ENCODE measurements around the gene SLC30A2. TPM values are rescaled to one million over a fixed set of nuclear protein-coding genes. Genes with fewer than 3 reads are reported as not detected.
A peak's percentile ranks its signal among the peaks of the same experiment; 100 is the strongest.

SLC30A2 gene
- total RNA-seq, 2 donors from 2014 or later, result 44.5 to 64.6 TPM

- peak in 1 of 3 donors; percentile 43 for TF ChIP-seq POLR2A (IDR thresholded peaks at IDR 0.05)
- TF ChIP-seq CTCF (IDR thresholded peaks at IDR 0.05), result no peak
- Histone ChIP-seq H3K4me3 (no peak overlapping the region), H3K4me1 (peaks cover 90% of the 10 kb centered on the region), H3K9me3 (no peaks in the 10 kb centered on the region), H3K27me3 (no peaks in the 10 kb centered on the region), H3K36me3 (replicated peaks in 1 of 2; ENCODE audit: insufficient read depth in 1 of 2, low read depth in 2 of 2) (peaks cover 0 to 2% of the 10 kb centered on the region in 2 donors), H3K27ac (peak overlapping the region; percentile 93 to 99 (median 94))
- DNase-seq, result peak; percentile 54 to 81 (median 76)
- intact Hi-C loops (cut with DNase I), result no loop called here
- ATAC-seq, result no peak
- WGBS, 2 donors, result 74 to 91% methylated on average over 6 of the region's 6 CpGs
Measured at GRCh38 chr1:26038477-26038876, 7.4 kb downstream of the SLC30A2 start.

- ATAC-seq (no peak), DNase-seq (peak in 2 of 4 donors; percentile 28 to 50)
- no peak for TF ChIP-seq POLR2A (IDR thresholded peaks at IDR 0.05)
- TF ChIP-seq CTCF (IDR thresholded peaks at IDR 0.05), result no peak
- H3K27ac ChIP-seq, result peak overlapping the region; percentile 93 to 99 (median 94)
- no peaks in the 10 kb centered on the region for H3K27me3 ChIP-seq
- intact Hi-C loops (cut with DNase I), result no loop called here
- peaks cover 86% of the 10 kb centered on the region for H3K4me1 ChIP-seq
- no peaks in the 10 kb centered on the region for H3K9me3 ChIP-seq
- WGBS, 2 donors, result 49 to 62% methylated on average over 5 to 6 of the region's 6 CpGs
- no peak overlapping the region for H3K4me3 ChIP-seq
- peaks cover 0 to 2% of the 10 kb centered on the region in 2 donors for H3K36me3 ChIP-seq (replicated peaks in 1 of 2; ENCODE audit: insufficient read depth in 1 of 2, low read depth in 2 of 2)
Measured at GRCh38 chr1:26037904-26038303, 8.0 kb downstream of the SLC30A2 start.

- intact Hi-C loops (cut with DNase I), result no loop called here
- TF ChIP-seq CTCF (IDR thresholded peaks at IDR 0.05), result no peak
- no peak for TF ChIP-seq POLR2A (IDR thresholded peaks at IDR 0.05)
- Histone ChIP-seq H3K36me3 (replicated peaks in 1 of 2; ENCODE audit: insufficient read depth in 1 of 2, low read depth in 2 of 2) (no peaks in the 10 kb centered on the region), H3K4me1 (peaks cover 76% of the 10 kb centered on the region), H3K27ac (peak overlapping the region; percentile 91 to 99 (median 94)), H3K9me3 (no peaks in the 10 kb centered on the region), H3K4me3 (no peak overlapping the region), H3K27me3 (no peaks in the 10 kb centered on the region)
- 27 to 30% methylated on average over 10 to 11 of the region's 11 CpGs for WGBS, 2 donors
- DNase-seq (peak in 1 of 4 donors; percentile 97), ATAC-seq (no peak)
Measured at GRCh38 chr1:26036756-26037281, 9.1 kb downstream of the SLC30A2 start.

DNA sequence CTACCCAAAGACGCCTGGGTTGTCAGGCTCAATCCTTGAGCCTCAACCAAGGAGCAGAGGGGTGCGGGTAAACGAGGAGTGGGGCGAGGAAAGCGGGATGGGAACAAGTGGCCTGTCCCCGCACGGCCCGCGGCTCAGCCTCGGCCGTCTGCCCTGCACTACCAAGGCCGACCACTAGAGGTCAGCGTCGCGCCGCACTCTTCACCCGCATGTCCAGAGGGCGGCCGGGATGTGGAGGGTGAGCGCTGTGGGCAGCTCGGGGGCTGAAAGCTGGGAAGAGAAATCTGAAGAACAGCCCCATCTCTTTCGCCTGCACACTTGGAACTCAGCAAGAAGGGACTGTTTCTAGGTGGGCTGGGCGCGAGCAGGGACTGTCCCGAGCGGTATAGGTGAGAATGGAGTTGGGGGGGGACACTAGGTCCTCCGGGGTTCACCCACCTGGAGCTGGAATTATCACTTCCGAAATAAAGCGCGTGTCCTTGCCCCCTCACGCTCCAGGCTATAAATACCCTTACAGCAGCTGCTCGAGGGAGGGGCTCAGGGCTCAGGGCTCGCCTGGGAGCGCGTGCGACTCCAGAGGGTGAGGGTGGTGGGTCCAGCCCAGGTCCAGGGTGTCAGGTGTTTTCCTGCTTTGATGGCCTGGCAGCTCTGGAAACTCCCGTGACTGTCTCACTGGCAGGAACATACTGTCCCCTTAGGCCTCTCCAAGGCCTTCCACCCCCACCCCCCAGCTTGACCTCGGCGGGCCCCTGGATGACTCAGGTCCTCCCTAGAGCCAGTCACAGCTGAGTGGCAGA lies 9.8 kb downstream of the SLC30A2 start:
- Histone ChIP-seq H3K36me3 (replicated peaks in 1 of 2; ENCODE audit: insufficient read depth in 1 of 2, low read depth in 2 of 2) (no peaks in the 10 kb centered on the region), H3K4me1 (peaks cover 69% of the 10 kb centered on the region), H3K27me3 (no peaks in the 10 kb centered on the region), H3K9me3 (no peaks in the 10 kb centered on the region), H3K4me3 (peak overlapping the region; percentile 19 to 25), H3K27ac (peak overlapping the region; percentile 93 to 99 (median 96))
- DNase-seq (peak; percentile 92 to 98 (median 98)), ATAC-seq (peak; percentile 78)
- TF ChIP-seq POLR2A (IDR thresholded peaks at IDR 0.05) (peak; percentile 65 to 78 (median 72)), CTCF (IDR thresholded peaks at IDR 0.05) (peak; percentile 99 to 100 (median 99))
- WGBS, 2 donors, result 2 to 7% methylated on average over 11 to 39 of the region's 39 CpGs
- intact Hi-C loops (cut with DNase I), result no loop called here
